Suprapubic skin (tissue), 4 donors: ENCODE data around the gene CCL13. TPM values are rescaled to one million over a fixed set of nuclear protein-coding genes. Genes with fewer than 3 reads are reported as not detected.
A peak's percentile ranks its signal among the peaks of the same experiment; 100 is the strongest.
"Not testable (repeated sequence)": the region's sequence is repeated elsewhere in the genome, so short reads cannot be mapped to it uniquely, and the experiment has no call there.

ENCODE experiments used
- DNase-seq, 2 donors: peaks; one replicate each; pipeline ENCODE4 v3.0.0-alpha.2; 2019; ENCODE audit warnings: low spot score in 2 of 2
- H3K27ac ChIP-seq: fragments of 200-600 bp; sonication (generic); one replicate; pipeline ENCODE4 v1.5.1; 2019
- H3K27me3 ChIP-seq: fragments of 200-600 bp; sonication (generic); one replicate; pipeline ENCODE4 v1.5.1; 2019
- H3K36me3 ChIP-seq: fragments of 200-600 bp; sonication (generic); one replicate; pipeline ENCODE4 v1.5.1; 2019
- H3K4me1 ChIP-seq: fragments of 200-600 bp; sonication (generic); one replicate; pipeline ENCODE4 v1.5.1; 2019
- H3K4me3 ChIP-seq: fragments of 200-600 bp; sonication (generic); one replicate; pipeline ENCODE4 v1.5.1; 2019; ENCODE audit warnings: mild to moderate bottlenecking
- H3K9me3 ChIP-seq: fragments of 200-600 bp; sonication (generic); one replicate; pipeline ENCODE4 v1.5.1; 2019
- EP300 ChIP-seq: sonication (generic); formaldehyde crosslinking; IDR thresholded peaks from one replicate; pipeline ENCODE4 v1.6.1; 2017; ENCODE audit warnings: antibody characterized with exemption
- POLR2A ChIP-seq, 2 donors: fragments of 450-650 bp; IDR thresholded peaks; one replicate each; pipeline ENCODE4 v1.6.1; 2017; ENCODE audit warnings: antibody characterized with exemption in 2 of 2, mild to moderate bottlenecking in 2 of 2, moderate library complexity in 2 of 2
- POLR2AphosphoS5 ChIP-seq, 3 donors: sonication (generic); formaldehyde crosslinking; IDR thresholded peaks; one replicate each; pipeline ENCODE4 v1.6.1; 2017; ENCODE audit warnings: antibody characterized with exemption in 3 of 3
- WGBS: methylation state at CpG from one replicate; pipeline ENCODE4 v1.1.5; 2018; 5-methylcytosine and 5-hydroxymethylcytosine counted together
- total RNA-seq, 4 donors: library from RNA; depleted of rRNA; stranded (reverse); fragments of >200 nt; gene quantifications; one replicate each; pipeline ENCODE4 v1.1.0, GENCODE V29; 2016
- TF ChIP-seq, protein P1 (sequence below), 2 donors: fragments of 200-600 bp in 1 of 2; fragments of 450-650 bp in 1 of 2; sonication (generic) in 1 of 2; IDR thresholded peaks; one replicate each; pipeline ENCODE4 v1.5.1; 2016 to 2019; ENCODE audit warnings: antibody characterized with exemption in 2 of 2, mild to moderate bottlenecking in 1 of 2, moderate library complexity in 1 of 2

CCL13 gene
- total RNA-seq, 4 donors from 2014 or later: 1.6 TPM; not detected in 3

- TF ChIP-seq POLR2AphosphoS5 (IDR thresholded peaks at IDR 0.05) (no peak), POLR2A (IDR thresholded peaks at IDR 0.05) (no peak), EP300 (no peak)
- TF ChIP-seq, protein P1, sequence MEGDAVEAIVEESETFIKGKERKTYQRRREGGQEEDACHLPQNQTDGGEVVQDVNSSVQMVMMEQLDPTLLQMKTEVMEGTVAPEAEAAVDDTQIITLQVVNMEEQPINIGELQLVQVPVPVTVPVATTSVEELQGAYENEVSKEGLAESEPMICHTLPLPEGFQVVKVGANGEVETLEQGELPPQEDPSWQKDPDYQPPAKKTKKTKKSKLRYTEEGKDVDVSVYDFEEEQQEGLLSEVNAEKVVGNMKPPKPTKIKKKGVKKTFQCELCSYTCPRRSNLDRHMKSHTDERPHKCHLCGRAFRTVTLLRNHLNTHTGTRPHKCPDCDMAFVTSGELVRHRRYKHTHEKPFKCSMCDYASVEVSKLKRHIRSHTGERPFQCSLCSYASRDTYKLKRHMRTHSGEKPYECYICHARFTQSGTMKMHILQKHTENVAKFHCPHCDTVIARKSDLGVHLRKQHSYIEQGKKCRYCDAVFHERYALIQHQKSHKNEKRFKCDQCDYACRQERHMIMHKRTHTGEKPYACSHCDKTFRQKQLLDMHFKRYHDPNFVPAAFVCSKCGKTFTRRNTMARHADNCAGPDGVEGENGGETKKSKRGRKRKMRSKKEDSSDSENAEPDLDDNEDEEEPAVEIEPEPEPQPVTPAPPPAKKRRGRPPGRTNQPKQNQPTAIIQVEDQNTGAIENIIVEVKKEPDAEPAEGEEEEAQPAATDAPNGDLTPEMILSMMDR (IDR thresholded peaks at IDR 0.05): no peak
- Histone ChIP-seq H3K9me3 (no peaks in the 10 kb centered on the region), H3K27ac (no peak overlapping the region), H3K27me3 (no peaks in the 10 kb centered on the region), H3K4me1 (peaks cover 31% of the 10 kb centered on the region), H3K4me3 (no peak overlapping the region), H3K36me3 (no peaks in the 10 kb centered on the region)
- 72% methylated on average over 4 of the region's 4 CpGs for WGBS
- no peak for DNase-seq
Measured at GRCh38 chr17:34313164-34313563, 43.1 kb upstream of the CCL13 start.

GRCh38 chr17:34314279-34314678 is 42.0 kb upstream of the CCL13 start:
- DNase-seq: no peak
- peak in 2 of 3 donors; percentile 44 to 73 for TF ChIP-seq POLR2AphosphoS5 (IDR thresholded peaks at IDR 0.05)
- TF ChIP-seq POLR2A (IDR thresholded peaks at IDR 0.05): no peak
- Histone ChIP-seq H3K27me3 (no peaks in the 10 kb centered on the region), H3K4me1 (peaks cover 31% of the 10 kb centered on the region), H3K9me3 (no peaks in the 10 kb centered on the region), H3K36me3 (no peaks in the 10 kb centered on the region), H3K27ac (peak overlapping the region; percentile 72), H3K4me3 (no peak overlapping the region)
- WGBS: 16% methylated on average over 4 of the region's 4 CpGs

DNA sequence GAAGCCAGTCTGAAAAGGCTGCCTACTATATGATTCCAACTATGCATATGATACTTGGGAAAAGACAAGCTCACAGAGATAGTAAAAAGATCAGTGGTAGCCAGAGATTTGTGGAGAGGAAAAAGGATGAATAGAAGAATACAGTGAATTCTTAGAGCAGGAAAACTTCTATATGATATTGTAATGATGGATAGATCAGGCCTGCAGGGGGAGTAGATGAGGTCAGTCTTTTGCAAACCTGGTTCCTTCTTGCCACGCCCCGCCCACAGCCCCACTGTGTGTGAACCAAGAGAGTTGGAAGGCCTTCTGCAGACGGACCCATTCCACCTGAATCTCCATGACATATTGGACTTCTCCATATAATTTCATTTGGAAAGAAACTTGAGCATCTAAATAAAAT is 37.8 kb upstream of the CCL13 start:
- Histone ChIP-seq H3K9me3 (no peaks in the 10 kb centered on the region), H3K27ac (no peak overlapping the region), H3K27me3 (no peaks in the 10 kb centered on the region), H3K4me1 (peaks cover 26% of the 10 kb centered on the region), H3K4me3 (no peak overlapping the region), H3K36me3 (no peaks in the 10 kb centered on the region)
- WGBS: 87% methylated on average over 3 of the region's 3 CpGs
- no peak for TF ChIP-seq EP300
- TF ChIP-seq, protein P1 (IDR thresholded peaks at IDR 0.05): no peak
- no peak for TF ChIP-seq POLR2AphosphoS5 (IDR thresholded peaks at IDR 0.05)
- no peak for TF ChIP-seq POLR2A (IDR thresholded peaks at IDR 0.05)
- no peak for DNase-seq

DNA sequence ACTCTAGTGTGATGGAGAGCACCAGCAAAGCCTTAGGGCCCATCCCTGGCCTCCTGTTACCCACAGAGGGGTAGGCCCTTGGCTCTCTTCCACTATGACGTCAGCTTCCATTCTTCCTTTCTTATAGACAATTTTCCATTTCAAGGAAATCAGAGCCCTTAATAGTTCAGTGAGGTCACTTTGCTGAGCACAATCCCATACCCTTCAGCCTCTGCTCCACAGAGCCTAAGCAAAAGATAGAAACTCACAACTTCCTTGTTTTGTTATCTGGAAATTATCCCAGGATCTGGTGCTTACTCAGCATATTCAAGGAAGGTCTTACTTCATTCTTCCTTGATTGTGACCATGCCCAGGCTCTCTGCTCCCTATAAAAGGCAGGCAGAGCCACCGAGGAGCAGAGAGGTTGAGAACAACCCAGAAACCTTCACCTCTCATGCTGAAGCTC is 37.2 kb upstream of the CCL13 start, which contains the start of gene CCL8:
Gene CCL8 (plus strand): TSS at position 397 of the 445 bp plus-strand sequence. CDS start 67 bp downstream, outside the sequence.
- no peak within 1 kb of the TSS for H3K4me3 ChIP-seq
- no peaks in the 10 kb centered on the region for H3K9me3 ChIP-seq
- 19% methylated on average over 2 of the region's 2 CpGs for WGBS
- TF ChIP-seq POLR2A (IDR thresholded peaks at IDR 0.05) (no peak), POLR2AphosphoS5 (IDR thresholded peaks at IDR 0.05) (no peak), EP300 (no peak)
- TF ChIP-seq, protein P1 (IDR thresholded peaks at IDR 0.05): no peak
- DNase-seq: no peak
- no peak within 1 kb of the TSS for H3K27ac ChIP-seq
- H3K4me1 ChIP-seq: peaks cover 20% of the 10 kb centered on the region
- H3K27me3 ChIP-seq: no peaks in the 10 kb centered on the region
- H3K36me3 ChIP-seq: no peaks in the 10 kb centered on the region

GRCh38 chr17:34321964-34322363 is 34.3 kb upstream of the CCL13 start:
- TF ChIP-seq, protein P1 (IDR thresholded peaks at IDR 0.05): no peak
- TF ChIP-seq EP300 (no peak), POLR2A (IDR thresholded peaks at IDR 0.05) (no peak), POLR2AphosphoS5 (IDR thresholded peaks at IDR 0.05) (no peak)
- Histone ChIP-seq H3K36me3 (no peaks in the 10 kb centered on the region), H3K27me3 (no peaks in the 10 kb centered on the region), H3K4me1 (peaks cover 4% of the 10 kb centered on the region), H3K9me3 (no peaks in the 10 kb centered on the region), H3K27ac (peak overlapping the region; percentile 66), H3K4me3 (no peak overlapping the region)
- DNase-seq: no peak

DNA sequence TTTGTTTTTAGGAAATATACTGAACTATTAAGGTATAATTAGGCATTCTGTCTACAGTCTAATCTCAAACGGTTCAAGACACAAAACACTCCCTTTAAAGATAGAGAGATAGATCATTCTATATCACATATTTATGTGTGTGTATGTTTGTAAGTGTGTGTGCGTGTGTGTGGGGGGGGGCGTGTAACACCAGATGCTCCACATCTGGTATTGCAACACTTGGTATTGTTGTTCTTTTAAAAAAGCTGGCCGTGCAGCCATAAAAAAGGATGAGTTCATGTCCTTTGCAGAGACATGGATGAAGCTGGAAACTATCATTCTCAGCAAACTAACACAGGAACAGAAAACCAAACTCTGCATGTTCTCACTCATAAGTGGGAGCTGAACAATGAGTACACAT is 28.7 kb upstream of the CCL13 start:
- not testable (repeated sequence) for H3K4me1 ChIP-seq, H3K4me3 ChIP-seq, H3K27me3 ChIP-seq, DNase-seq, H3K9me3 ChIP-seq, H3K36me3 ChIP-seq, H3K27ac ChIP-seq
- WGBS: 60% methylated on average over 4 of the region's 4 CpGs
